WTC11 (cell line): ENCODE results near the gene RXRA. TPM values are rescaled to one million over a fixed set of nuclear protein-coding genes. Genes with fewer than 3 reads are reported as not detected.

Experiments
- ATAC-seq: fragments of 200-7000 bp; cut with Tn5 transposase; 2 replicates; pipeline ENCODE4 v1.10.0; 2021; ENCODE audit warnings: mild to moderate bottlenecking, moderate library complexity
- CTCF ChIA-PET: fragments of 300-600 bp; sonication (Branson Sonifier 250); formaldehyde crosslinking; loops from one replicate; lab custom pipeline; 2021; ENCODE audit warnings: antibody characterized with exemption; lab: Charles Lee
- POLR2A ChIA-PET: fragments of 350-600 bp; sonication (Branson Sonifier 250); formaldehyde crosslinking; loops from one replicate; lab custom pipeline; 2021; ENCODE audit warnings: antibody characterized with exemption; lab: Charles Lee
- DNase-seq: peaks from one replicate; pipeline ENCODE4 v3.0.0; 2021; ENCODE audit warnings: low spot score
- H3K27ac Mint-ChIP-seq: 2 replicates; pipeline ENCODE4 v1.8.0; 2021; ENCODE audit warnings: mixed read lengths
- H3K27me3 Mint-ChIP-seq: 2 replicates; pipeline ENCODE4 v1.8.0; 2021; ENCODE audit warnings: low read depth, mild to moderate bottlenecking, moderate library complexity, mixed read lengths
- H3K36me3 Mint-ChIP-seq: 2 replicates; pipeline ENCODE4 v1.8.0; 2021; ENCODE audit warnings: mixed read lengths
- H3K4me1 Mint-ChIP-seq: 2 replicates; pipeline ENCODE4 v1.8.0; 2022; ENCODE audit warnings: mixed read lengths
- H3K4me3 Mint-ChIP-seq: 2 replicates; pipeline ENCODE4 v1.8.0; 2021; ENCODE audit warnings: mild to moderate bottlenecking, moderate library complexity, mixed read lengths
- H3K9me3 Mint-ChIP-seq: 2 replicates; pipeline ENCODE4 v1.8.0; 2021; ENCODE audit warnings: mixed read lengths
- E2F5 ChIP-seq: sonication (generic); formaldehyde crosslinking; IDR thresholded peaks from 2 replicates; pipeline ENCODE4 v1.8.1; 2022; ENCODE audit warnings: mild to moderate bottlenecking, moderate library complexity, missing genetic modification reagents
- ELF4 ChIP-seq: sonication (generic); formaldehyde crosslinking; IDR thresholded peaks from 2 replicates; pipeline ENCODE4 v1.8.1; 2022; ENCODE audit warnings: low read depth, mild to moderate bottlenecking, moderate library complexity, missing genetic modification reagents
- FOXP4 ChIP-seq: sonication (generic); formaldehyde crosslinking; IDR thresholded peaks from 2 replicates; pipeline ENCODE4 v1.8.0; 2022; ENCODE audit warnings: mild to moderate bottlenecking, missing genetic modification reagents
- HMGA2 ChIP-seq: fragments of 250-450 bp; sonication (Bioruptor Pico); IDR thresholded peaks from 2 replicates; pipeline ENCODE4 v1.4.0; 2021; ENCODE audit warnings: mild to moderate bottlenecking, moderate library complexity
- JAZF1 ChIP-seq: fragments of 250-450 bp; sonication (Bioruptor Pico); IDR thresholded peaks from 2 replicates; pipeline ENCODE4 v1.9.0; 2021; ENCODE audit warnings: moderate library complexity, mild to moderate bottlenecking, inconsistent platforms
- NFYB ChIP-seq: sonication (generic); formaldehyde crosslinking; conservative IDR thresholded peaks from 2 replicates; pipeline ENCODE4 v1.8.0; 2022; ENCODE audit warnings: low read depth, missing genetic modification reagents
- NR2C2 ChIP-seq: sonication (generic); formaldehyde crosslinking; IDR thresholded peaks from 2 replicates; pipeline ENCODE4 v1.8.0; 2022; ENCODE audit warnings: mild to moderate bottlenecking, missing genetic modification reagents
- NR3C1 ChIP-seq: sonication (generic); formaldehyde crosslinking; conservative IDR thresholded peaks from 2 replicates; pipeline ENCODE4 v1.8.1; 2023; ENCODE audit warnings: low read depth, mild to moderate bottlenecking, missing genetic modification reagents
- PRDM15 ChIP-seq: sonication (generic); formaldehyde crosslinking; IDR thresholded peaks from 2 replicates; pipeline ENCODE4 v1.8.0; 2022; ENCODE audit warnings: missing genetic modification reagents
- SMAD3 ChIP-seq: sonication (generic); formaldehyde crosslinking; IDR thresholded peaks from 2 replicates; pipeline ENCODE4 v1.8.0; 2022; ENCODE audit warnings: missing genetic modification reagents, mild to moderate bottlenecking, borderline replicate concordance
- ZMAT4 ChIP-seq: fragments of 250-450 bp; sonication (Bioruptor Pico); IDR thresholded peaks from 2 replicates; pipeline ENCODE4 v1.9.0; 2021; ENCODE audit warnings: mild to moderate bottlenecking
- ZNF121 ChIP-seq: sonication (generic); formaldehyde crosslinking; IDR thresholded peaks from 2 replicates; pipeline ENCODE4 v1.8.0; 2023; ENCODE audit warnings: missing genetic modification reagents
- ZNF219 ChIP-seq: sonication (generic); formaldehyde crosslinking; IDR thresholded peaks from 2 replicates; pipeline ENCODE4 v1.8.0; 2023; ENCODE audit warnings: missing genetic modification reagents, mild to moderate bottlenecking, borderline replicate concordance
- ZNF416 ChIP-seq: fragments of 250-450 bp; sonication (Bioruptor Pico); IDR thresholded peaks from 2 replicates; pipeline ENCODE4 v1.9.0; 2021; ENCODE audit warnings: mild to moderate bottlenecking, inconsistent platforms
- ZSCAN18 ChIP-seq: fragments of 250-450 bp; sonication (Bioruptor Pico); IDR thresholded peaks from 2 replicates; pipeline ENCODE4 v2.1.2; 2022; ENCODE audit warnings: mild to moderate bottlenecking, moderate library complexity
- total RNA-seq: library from RNA; stranded (reverse); gene quantifications from 3 replicates; pipeline ENCODE4 v1.2.3, GENCODE V29; 2021

The RXRA gene
- total RNA-seq, 1 experiment from 2014 or later = 27.5 TPM

- ATAC-seq (no peak), DNase-seq (no peak)
- Mint-ChIP-seq H3K27ac (no peak overlapping the region), H3K4me3 (no peak overlapping the region), H3K9me3 (peaks cover 3% of the 10 kb centered on the region), H3K4me1 (peaks cover 5% of the 10 kb centered on the region), H3K27me3 (no peaks in the 10 kb centered on the region), H3K36me3 (peaks cover 7% of the 10 kb centered on the region)
- CTCF ChIA-PET = no interaction called here
- TF ChIP-seq NR3C1 (CRISPR knock-in tag) (no peak), PRDM15 (CRISPR knock-in tag) (no peak), SMAD3 (CRISPR knock-in tag) (no peak), NR2C2 (CRISPR knock-in tag) (no peak), ZMAT4 (no peak), ZNF219 (CRISPR knock-in tag) (no peak), JAZF1 (CRISPR knock-in tag) (no peak), ZNF416 (CRISPR knock-in tag) (no peak), E2F5 (CRISPR knock-in tag) (no peak), ZSCAN18 (no peak), ELF4 (no peak)
- POLR2A ChIA-PET = no interaction called here
Measured at GRCh38 chr9:134403292-134403681, 77.0 kb downstream of the RXRA start.

- TF ChIP-seq NFYB = no peak
- no peak for TF ChIP-seq HMGA2 (CRISPR knock-in tag)
- no peak for TF ChIP-seq ZNF121 (CRISPR knock-in tag)
- no peak for TF ChIP-seq FOXP4 (CRISPR knock-in tag)
- TF ChIP-seq, all 79 proteins: peak for 0
- no peak for ATAC-seq
- ChIA-PET POLR2A (no interaction called here), CTCF (interaction anchor here (1.2 kb wide), 1 partner anchor 39 kb away, joined by 4 read pairs; no protein-coding TSS in a partner anchor)
- peak overlapping the region; percentile 78 for H3K27ac Mint-ChIP-seq
- H3K27me3 Mint-ChIP-seq = no peaks in the 10 kb centered on the region
- H3K36me3 Mint-ChIP-seq = peaks cover 7% of the 10 kb centered on the region
- H3K4me3 Mint-ChIP-seq = no peak overlapping the region
- DNase-seq = no peak
- H3K9me3 Mint-ChIP-seq = peaks cover 2% of the 10 kb centered on the region
- H3K4me1 Mint-ChIP-seq = peaks cover 6% of the 10 kb centered on the region
Measured at GRCh38 chr9:134403682-134404301, 77.5 kb downstream of the RXRA start.
